T-cell (primary cell): Measurements from ENCODE around the gene TADA1. TPM values are rescaled to one million over a fixed set of nuclear protein-coding genes. Genes with fewer than 3 reads are reported as not detected.
"Not testable (repeated sequence)": the region's sequence is repeated elsewhere in the genome, so short reads cannot be mapped to it uniquely, and the experiment has no call there.

ENCODE experiments used
- ATAC-seq, 4 experiments: fragments of 200-7000 bp in 3 of 4; fragments of 150-1000 bp in 1 of 4; cut with Tn5 transposase; replicated peaks in 1 of 4; 1 replicate in 3 of 4; 2 replicates in 1 of 4; pipeline ENCODE4 v1.10.0; 2021; ENCODE audit warnings: moderate library complexity in 3 of 4, mild to moderate bottlenecking in 2 of 4, moderate number of reproducible peaks in 1 of 4
- CTCF ChIA-PET, 2 donors: fragments of 300-600 bp; sonication (Branson Sonifier 250); formaldehyde crosslinking; loops; one replicate each; lab custom pipeline; 2022; ENCODE audit warnings: antibody characterized with exemption in 2 of 2; lab: Charles Lee
- POLR2A ChIA-PET, 2 donors: fragments of 300-600 bp; sonication (Branson Sonifier 250); formaldehyde crosslinking; loops; one replicate each; lab custom pipeline; 2022; ENCODE audit warnings: antibody characterized with exemption in 2 of 2; lab: Charles Lee
- DNase-seq, 35 experiments: peaks; one replicate each; pipeline versions ENCODE4 v3.0.0 to v3.0.0-alpha.2; 2013 to 2023
- H3K27ac ChIP-seq: one replicate; pipeline ENCODE4 v1.5.1; 2013; ENCODE audit warnings: low read length
- H3K27me3 ChIP-seq, 2 experiments: replicated peaks in 1 of 2; 1 replicate in 1 of 2; 2 replicates in 1 of 2; pipeline versions ENCODE4 v1.6.1 to v1.7.0; 2013; ENCODE audit warnings: low read length in 1 of 2, mixed read lengths in 1 of 2; ENCODE audit not compliant: control insufficient read depth in 2 of 2, insufficient read depth in 2 of 2; ENCODE audit errors: extremely low read depth in 1 of 2
- H3K36me3 ChIP-seq, 2 donors: 1 replicate in 1 of 2; 2 replicates in 1 of 2; pipeline versions ENCODE4 v1.6.1 to v1.7.0; 2013; ENCODE audit warnings: low read length in 1 of 2; ENCODE audit not compliant: control insufficient read depth in 2 of 2, insufficient read depth in 1 of 2; ENCODE audit errors: extremely low read depth in 1 of 2
- H3K4me1 ChIP-seq, 2 experiments: 1 replicate in 1 of 2; 2 replicates in 1 of 2; pipeline versions ENCODE4 v1.6.1 to v1.7.0; 2013; ENCODE audit warnings: low read length in 2 of 2, mixed read lengths in 1 of 2; ENCODE audit not compliant: insufficient read depth in 2 of 2, control insufficient read depth in 1 of 2; ENCODE audit errors: extremely low read depth in 1 of 2
- H3K4me3 ChIP-seq, 2 donors: 1 replicate in 1 of 2; 2 replicates in 1 of 2; pipeline versions ENCODE4 v1.5.1 to v1.7.0; 2013; ENCODE audit warnings: mild to moderate bottlenecking in 2 of 2, low read length in 1 of 2, moderate library complexity in 1 of 2; ENCODE audit not compliant: control insufficient read depth in 1 of 2; ENCODE audit errors: extremely low read depth in 1 of 2
- H3K9me3 ChIP-seq: 2 replicates; pipeline ENCODE4 v1.7.0; 2013
- H3K27ac Mint-ChIP-seq, 2 donors: one replicate each; pipeline ENCODE4 v1.8.0; 2020 to 2021; ENCODE audit warnings: mild to moderate bottlenecking in 2 of 2, mixed read lengths in 2 of 2
- H3K27me3 Mint-ChIP-seq, 2 donors: one replicate each; pipeline ENCODE4 v1.8.0; 2021 to 2022; ENCODE audit warnings: mixed read lengths in 2 of 2
- H3K36me3 Mint-ChIP-seq: one replicate; pipeline ENCODE4 v1.8.0; 2021; ENCODE audit warnings: mixed read lengths
- H3K4me1 Mint-ChIP-seq, 3 donors: one replicate each; pipeline ENCODE4 v1.8.0; 2020 to 2022; ENCODE audit warnings: mixed read lengths in 3 of 3, mild to moderate bottlenecking in 1 of 3
- H3K4me3 Mint-ChIP-seq, 3 donors: one replicate each; pipeline ENCODE4 v1.8.0; 2020 to 2022; ENCODE audit warnings: mild to moderate bottlenecking in 3 of 3, mixed read lengths in 3 of 3, moderate library complexity in 3 of 3
- H3K9me3 Mint-ChIP-seq, 3 donors: one replicate each; pipeline ENCODE4 v1.8.0; 2020 to 2022; ENCODE audit warnings: mixed read lengths in 3 of 3
- WGBS: methylation state at CpG from one replicate; pipeline ENCODE4 v1.1.5; 2013; ENCODE audit warnings: missing lambda C conversion rate; ENCODE audit not compliant: insufficient coverage; 5-methylcytosine and 5-hydroxymethylcytosine counted together
- total RNA-seq, 35 experiments: library from RNA in 6 of 35; stranded (reverse) in 6 of 35; fragments of 120-200 nt in 1 of 35; gene quantifications; one replicate each; pipeline versions ENCODE4 v1.2.1 to v1.2.4 and lab custom pipeline; 2013 to 2026

The TADA1 gene
- total RNA-seq, 5 donors from 2014 or later (not counting 1 experiment from before 2014, with no cell fraction given) = 11.1 to 14.6 (median 12.8) TPM

- H3K27me3 Mint-ChIP-seq = no peaks in the 10 kb centered on the region
- Histone ChIP-seq H3K4me1 (peaks cover 10 to 38% of the 10 kb centered on the region in 2 experiments), H3K36me3 (peaks cover 0 to 33% of the 10 kb centered on the region in 2 donors), H3K27ac (peak within 1 kb of the TSS; percentile 91), H3K4me3 (peak within 1 kb of the TSS; percentile 61 to 76), H3K27me3 (no peaks in the 10 kb centered on the region), H3K9me3 (no peaks in the 10 kb centered on the region)
- H3K36me3 Mint-ChIP-seq = peaks cover 22% of the 10 kb centered on the region
- peak within 1 kb of the TSS; percentile 86 to 94 (median 89) for H3K4me3 Mint-ChIP-seq
- peak; percentile 92 for ATAC-seq
- CTCF ChIA-PET = interaction anchor here in 1 of 2 donors (0.5 to 1.9 kb wide), 3 partner anchors 37 to 382 kb away, joined by 3 to 7 read pairs (median 4); partner anchors contain the start of genes POU2F1 and TADA1
- peak within 1 kb of the TSS; percentile 97 to 98 for H3K27ac Mint-ChIP-seq
- peaks cover 45 to 50% (median 48%) of the 10 kb centered on the region in 3 donors for H3K4me1 Mint-ChIP-seq
- peak; percentile 47 to 88 (median 68) for DNase-seq
- POLR2A ChIA-PET = no interaction called here
- WGBS = 1% methylated on average over 58 of the region's 63 CpGs
- H3K9me3 Mint-ChIP-seq = no peaks in the 10 kb centered on the region
Observed at GRCh38 chr1:166838766-166839599, 37.1 kb downstream of the TADA1 start, which contains the start of gene POGK. POGK (plus strand) TSS chr1:166839475; CDS start chr1:166840957, 1,482 bp downstream.

GRCh38 chr1:166836733-166837132 is 39.3 kb downstream of the TADA1 start:
- no CpG with 5 or more reads among the region's 4 CpGs for WGBS
- peaks cover 10 to 26% of the 10 kb centered on the region in 2 experiments for H3K4me1 ChIP-seq
- ChIA-PET POLR2A (no interaction called here), CTCF (interaction anchor here (0.7 to 0.8 kb wide), 2 partner anchors 19 to 924 kb away, joined by 3 read pairs; no protein-coding TSS in a partner anchor)
- no peaks in the 10 kb centered on the region for H3K9me3 ChIP-seq
- no peak for DNase-seq
- no peak for ATAC-seq
- Mint-ChIP-seq H3K4me1 (peaks cover 28 to 29% (median 29%) of the 10 kb centered on the region in 3 donors), H3K27me3 (peaks cover 8 to 12% of the 10 kb centered on the region in 2 donors), H3K9me3 (no peaks in the 10 kb centered on the region), H3K4me3 (no peak overlapping the region), H3K36me3 (peaks cover 9% of the 10 kb centered on the region), H3K27ac (peak overlapping the region in 1 of 2 donors; percentile 40)
- no peak overlapping the region for H3K4me3 ChIP-seq
- peaks cover 0 to 11% of the 10 kb centered on the region in 2 donors for H3K36me3 ChIP-seq
- H3K27me3 ChIP-seq = peaks cover 0 to 5% of the 10 kb centered on the region in 2 experiments
- H3K27ac ChIP-seq = no peak overlapping the region

GRCh38 chr1:166829762-166830161 is 46.3 kb downstream of the TADA1 start:
- WGBS = no CpG with 5 or more reads among the region's 1 CpG
- H3K4me1 ChIP-seq, H3K4me1 Mint-ChIP-seq, H3K27ac ChIP-seq, H3K9me3 ChIP-seq, H3K4me3 ChIP-seq, DNase-seq, ATAC-seq, H3K27ac Mint-ChIP-seq, POLR2A ChIA-PET, H3K4me3 Mint-ChIP-seq, H3K36me3 ChIP-seq, H3K36me3 Mint-ChIP-seq, CTCF ChIA-PET: not testable (repeated sequence)
- Mint-ChIP-seq H3K9me3 (peaks cover 5 to 18% (median 9%) of the 10 kb centered on the region in 3 donors), H3K27me3 (peaks cover 17 to 23% of the 10 kb centered on the region in 2 donors)
- H3K27me3 ChIP-seq = peaks cover 0 to 12% of the 10 kb centered on the region in 2 experiments

GRCh38 chr1:166827426-166827825 is 48.6 kb downstream of the TADA1 start:
- peaks cover 5 to 18% (median 9%) of the 10 kb centered on the region in 3 donors for H3K9me3 Mint-ChIP-seq
- no peak for ATAC-seq
- H3K4me3 Mint-ChIP-seq = no peak overlapping the region
- POLR2A ChIA-PET = no interaction called here
- peaks cover 9% of the 10 kb centered on the region for H3K36me3 Mint-ChIP-seq
- no peak for DNase-seq
- peaks cover 15 to 18% of the 10 kb centered on the region in 2 donors for H3K27me3 Mint-ChIP-seq
- Histone ChIP-seq H3K4me3 (no peak overlapping the region), H3K27me3 (peaks cover 0 to 15% of the 10 kb centered on the region in 2 experiments), H3K9me3 (no peaks in the 10 kb centered on the region), H3K4me1 (no peaks in the 10 kb centered on the region), H3K36me3 (no peaks in the 10 kb centered on the region), H3K27ac (no peak overlapping the region)
- no peak overlapping the region for H3K27ac Mint-ChIP-seq
- H3K4me1 Mint-ChIP-seq = no peaks in the 10 kb centered on the region
- CTCF ChIA-PET = no interaction called here

DNA sequence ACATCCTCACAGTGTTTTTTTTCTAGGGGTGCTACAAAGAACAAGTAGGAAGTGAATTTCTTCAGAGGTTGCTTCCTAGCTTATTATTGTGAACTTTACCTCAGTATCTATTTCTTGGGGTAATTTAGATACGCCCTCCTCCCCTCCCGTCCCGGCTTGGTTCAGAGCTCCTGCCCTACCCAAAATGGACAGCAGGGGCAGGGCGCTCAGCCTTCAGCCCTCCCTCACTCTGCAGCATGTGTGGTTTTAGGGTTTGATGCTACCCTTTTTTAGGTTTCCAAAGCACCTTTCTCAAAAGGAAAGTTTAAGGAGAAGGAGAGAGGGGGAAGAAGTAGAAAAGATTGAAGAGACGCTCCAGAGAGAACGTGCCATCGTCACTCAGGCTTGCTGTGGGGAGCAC is 53.7 kb downstream of the TADA1 start:
- Mint-ChIP-seq H3K4me1 (no peaks in the 10 kb centered on the region), H3K27ac (no peak overlapping the region), H3K36me3 (peaks cover 11% of the 10 kb centered on the region), H3K9me3 (peaks cover 10 to 23% (median 17%) of the 10 kb centered on the region in 3 donors), H3K27me3 (peaks cover 3 to 14% of the 10 kb centered on the region in 2 donors), H3K4me3 (no peak overlapping the region)
- Histone ChIP-seq H3K9me3 (no peaks in the 10 kb centered on the region), H3K4me1 (no peaks in the 10 kb centered on the region), H3K36me3 (no peaks in the 10 kb centered on the region), H3K27ac (no peak overlapping the region), H3K4me3 (no peak overlapping the region), H3K27me3 (peaks cover 0 to 10% of the 10 kb centered on the region in 2 experiments)
- ChIA-PET CTCF (no interaction called here), POLR2A (no interaction called here)
- 67% methylated on average over 3 of the region's 7 CpGs for WGBS
- DNase-seq (no peak), ATAC-seq (no peak)

DNA sequence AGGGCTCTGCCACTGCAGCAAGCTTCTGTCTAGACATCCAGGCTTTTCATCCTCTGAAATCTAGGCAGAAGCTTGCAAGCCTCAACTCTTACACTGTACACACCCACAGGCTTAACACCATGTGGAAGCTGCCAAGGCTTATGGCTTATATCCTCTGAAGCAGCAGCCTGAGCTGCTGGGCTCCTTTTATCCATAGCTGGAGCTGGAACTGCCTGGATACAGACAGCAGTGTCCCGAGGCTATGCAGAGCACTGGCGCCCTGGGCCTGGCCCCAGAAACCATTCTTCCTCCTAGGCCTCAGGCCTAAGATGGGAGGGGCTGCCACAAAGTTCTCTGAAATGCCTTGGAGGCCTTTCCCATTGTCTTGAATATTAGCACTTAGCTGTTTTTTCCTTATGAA is 56.1 kb downstream of the TADA1 start:
- Histone ChIP-seq H3K9me3 (no peaks in the 10 kb centered on the region), H3K27ac (no peak overlapping the region), H3K36me3 (no peaks in the 10 kb centered on the region), H3K4me3 (no peak overlapping the region), H3K27me3 (peaks cover 0 to 19% of the 10 kb centered on the region in 2 experiments), H3K4me1 (no peaks in the 10 kb centered on the region)
- Mint-ChIP-seq H3K27me3 (peaks cover 0 to 13% of the 10 kb centered on the region in 2 donors), H3K4me1 (no peaks in the 10 kb centered on the region), H3K4me3 (no peak overlapping the region), H3K27ac (no peak overlapping the region), H3K36me3 (peaks cover 11% of the 10 kb centered on the region), H3K9me3 (peaks cover 13 to 23% (median 17%) of the 10 kb centered on the region in 3 donors)
- POLR2A ChIA-PET = no interaction called here
- WGBS = no CpG with 5 or more reads among the region's 2 CpGs
- ATAC-seq = no peak
- CTCF ChIA-PET = no interaction called here
- no peak for DNase-seq
